ENCODE measurements around the gene ANKRD11. TPM values are rescaled to one million over a fixed set of nuclear protein-coding genes. Genes with fewer than 3 reads are reported as not detected.
"Not testable (repeated sequence)": the region's sequence is repeated elsewhere in the genome, so short reads cannot be mapped to it uniquely, and the experiment has no call there.

ANKRD11 gene
- total and polyA plus RNA-seq, 3 experiments from 2014 or later = 39.8 to 150 (median 130) TPM

DNA sequence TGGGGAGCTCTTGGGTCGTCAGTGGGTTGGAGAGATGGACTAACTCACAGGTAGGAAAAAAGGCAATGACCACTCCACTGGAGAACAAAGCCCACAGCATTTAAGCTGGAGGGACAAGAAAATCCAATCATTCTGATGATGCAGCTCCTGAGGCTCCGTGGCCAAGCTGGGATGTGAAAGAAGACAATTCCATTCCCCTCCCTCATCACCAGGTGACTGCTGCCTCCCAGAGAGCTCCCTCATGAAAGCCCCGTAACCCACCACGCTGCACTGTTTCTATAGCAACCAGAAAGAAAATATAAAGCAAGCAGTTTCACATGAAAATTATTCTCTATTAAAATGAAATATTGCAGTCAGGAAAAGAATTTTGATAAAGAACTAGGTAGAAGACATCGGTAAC is 15.2 kb downstream of the ANKRD11 start:
- Histone ChIP-seq H3K4me3 (ENCODE audit: low read length) (no peak overlapping the region), H3K27me3 (ENCODE audit: insufficient read depth, low read length, poor library complexity, severe bottlenecking) (no peaks in the 10 kb centered on the region), H3K27ac (ENCODE audit: low read depth, low read length) (no peak overlapping the region), H3K9me3 (ENCODE audit: low read length) (no peaks in the 10 kb centered on the region), H3K36me3 (ENCODE audit: insufficient read depth, low read length) (no peaks in the 10 kb centered on the region), H3K4me1 (ENCODE audit: insufficient read depth, low read length) (peaks cover 89% of the 10 kb centered on the region)
- Mint-ChIP-seq H3K4me3 (peak overlapping the region in 6 of 7 donors; percentile 19 to 74 (median 54)), H3K27me3 (peaks cover 0 to 2% of the 10 kb centered on the region in 2 donors), H3K9me3 (peaks cover 0 to 3% (median 0%) of the 10 kb centered on the region in 5 donors), H3K27ac (peak overlapping the region in 6 of 8 donors; percentile 9 to 52 (median 36)), H3K36me3 (peaks cover 4 to 12% (median 6%) of the 10 kb centered on the region in 3 donors), H3K4me1 (peaks cover 86 to 93% (median 91%) of the 10 kb centered on the region in 3 donors)
- POLR2A ChIA-PET = interaction anchor here (0.6 kb wide), 1 partner anchor 11 kb away, joined by 5 read pairs; no protein-coding TSS in a partner anchor
- CTCF ChIA-PET = interaction anchor here (0.8 to 1.2 kb wide), 3 partner anchors 18 to 118 kb away, joined by 3 to 5 read pairs (median 3); no protein-coding TSS in a partner anchor
- no peak for DNase-seq

DNA sequence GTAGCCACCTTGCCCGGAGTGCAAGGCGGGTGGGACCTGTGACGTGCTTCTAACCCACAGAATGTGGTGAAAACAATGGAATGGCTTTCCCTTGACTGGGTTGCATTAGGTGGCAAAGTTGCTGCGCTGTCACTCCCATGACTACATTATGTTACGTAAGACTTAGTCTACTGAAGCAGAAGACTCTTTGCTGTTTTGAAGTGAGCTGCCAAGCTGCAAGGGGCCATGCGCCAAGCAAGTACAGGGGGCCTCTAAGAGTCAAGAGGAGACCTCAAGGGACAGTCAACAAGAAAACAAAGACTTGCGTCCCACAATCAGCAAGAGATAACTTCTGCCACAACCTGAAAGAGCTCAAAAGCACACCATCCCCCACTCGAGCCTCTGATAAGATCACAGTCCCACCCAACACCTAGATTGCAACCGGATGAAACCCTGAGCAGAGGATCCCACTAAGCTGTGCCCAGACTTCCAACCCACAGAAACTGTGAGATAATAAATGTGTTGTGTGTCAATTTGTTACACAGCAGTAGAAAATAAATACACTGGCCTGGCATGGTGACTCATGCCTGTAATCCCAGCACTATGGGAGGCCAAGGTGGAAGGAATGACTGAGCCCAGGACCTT is 16.5 kb downstream of the ANKRD11 start:
- H3K4me3 ChIP-seq (ENCODE audit: low read length) = peak overlapping the region; percentile 3
- H3K4me1 Mint-ChIP-seq = peaks cover 87 to 94% (median 88%) of the 10 kb centered on the region in 3 donors
- H3K9me3 Mint-ChIP-seq = peaks cover 0 to 3% (median 0%) of the 10 kb centered on the region in 5 donors
- H3K4me1 ChIP-seq (ENCODE audit: insufficient read depth, low read length) = peaks cover 92% of the 10 kb centered on the region
- no peaks in the 10 kb centered on the region for H3K9me3 ChIP-seq (ENCODE audit: low read length)
- POLR2A ChIA-PET = interaction anchor here (0.6 to 0.9 kb wide), 2 partner anchors 9 to 28 kb away, joined by 3 to 8 read pairs; no protein-coding TSS in a partner anchor
- H3K27me3 ChIP-seq (ENCODE audit: insufficient read depth, low read length, poor library complexity, severe bottlenecking) = no peaks in the 10 kb centered on the region
- CTCF ChIA-PET = interaction anchor here (1.1 to 1.2 kb wide), 2 partner anchors 35 to 84 kb away, joined by 3 to 4 read pairs; no protein-coding TSS in a partner anchor
- no peak overlapping the region for H3K27ac ChIP-seq (ENCODE audit: low read depth, low read length)
- H3K27me3 Mint-ChIP-seq = peaks cover 0 to 2% of the 10 kb centered on the region in 2 donors
- H3K36me3 ChIP-seq (ENCODE audit: insufficient read depth, low read length) = no peaks in the 10 kb centered on the region
- peak overlapping the region; percentile 29 to 86 (median 74) for H3K4me3 Mint-ChIP-seq
- no peak for DNase-seq
- H3K27ac Mint-ChIP-seq = peak overlapping the region; percentile 29 to 87 (median 79)
- H3K36me3 Mint-ChIP-seq = peaks cover 4 to 18% (median 5%) of the 10 kb centered on the region in 3 donors

DNA sequence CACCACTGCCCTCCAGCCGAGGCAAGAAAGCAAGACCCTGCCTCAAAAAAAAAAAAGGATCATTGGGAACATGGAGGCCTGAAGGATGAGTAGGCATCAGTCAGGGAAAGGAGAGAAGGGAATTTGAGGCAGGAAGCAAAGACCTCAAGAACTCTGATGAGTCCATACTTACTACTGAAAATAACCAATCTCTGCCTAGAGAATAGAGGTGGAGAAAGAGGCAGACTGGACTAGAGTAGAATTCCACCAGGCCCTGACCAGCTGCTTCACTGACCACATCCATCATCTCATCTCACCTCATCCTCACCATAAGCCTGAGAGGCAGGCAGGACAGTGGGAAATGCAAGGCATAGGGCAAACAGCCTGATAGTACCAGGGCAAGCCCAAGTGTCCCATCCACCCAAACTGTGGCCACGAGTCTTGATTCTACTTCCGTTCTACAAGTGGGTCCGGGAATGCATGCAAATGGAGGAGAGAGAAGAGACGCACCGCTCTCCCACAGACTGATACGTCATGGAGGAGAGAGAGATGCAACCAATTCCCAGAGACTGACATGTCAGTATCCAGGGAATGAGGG is 17.1 kb downstream of the ANKRD11 start:
- POLR2A ChIA-PET = interaction anchor here (1.8 kb wide), 1 partner anchor 12 kb away, joined by 4 read pairs; no protein-coding TSS in a partner anchor
- CTCF ChIA-PET = interaction anchor here (1.1 to 1.4 kb wide), 3 partner anchors 12 to 36 kb away, joined by 3 to 5 read pairs (median 3); no protein-coding TSS in a partner anchor
- H3K9me3 Mint-ChIP-seq = peaks cover 0 to 3% (median 0%) of the 10 kb centered on the region in 5 donors
- Histone ChIP-seq H3K27me3 (ENCODE audit: insufficient read depth, low read length, poor library complexity, severe bottlenecking) (no peaks in the 10 kb centered on the region), H3K9me3 (ENCODE audit: low read length) (no peaks in the 10 kb centered on the region), H3K36me3 (ENCODE audit: insufficient read depth, low read length) (no peaks in the 10 kb centered on the region), H3K4me3 (ENCODE audit: low read length) (no peak overlapping the region), H3K4me1 (ENCODE audit: insufficient read depth, low read length) (peaks cover 92% of the 10 kb centered on the region), H3K27ac (ENCODE audit: low read depth, low read length) (no peak overlapping the region)
- no peaks in the 10 kb centered on the region for H3K27me3 Mint-ChIP-seq
- peaks cover 4 to 21% (median 5%) of the 10 kb centered on the region in 3 donors for H3K36me3 Mint-ChIP-seq
- H3K4me1 Mint-ChIP-seq = peaks cover 81 to 94% (median 85%) of the 10 kb centered on the region in 3 donors
- DNase-seq = no peak
- H3K27ac Mint-ChIP-seq = peak overlapping the region; percentile 29 to 87 (median 60)
- peak overlapping the region; percentile 12 to 86 (median 74) for H3K4me3 Mint-ChIP-seq

DNA sequence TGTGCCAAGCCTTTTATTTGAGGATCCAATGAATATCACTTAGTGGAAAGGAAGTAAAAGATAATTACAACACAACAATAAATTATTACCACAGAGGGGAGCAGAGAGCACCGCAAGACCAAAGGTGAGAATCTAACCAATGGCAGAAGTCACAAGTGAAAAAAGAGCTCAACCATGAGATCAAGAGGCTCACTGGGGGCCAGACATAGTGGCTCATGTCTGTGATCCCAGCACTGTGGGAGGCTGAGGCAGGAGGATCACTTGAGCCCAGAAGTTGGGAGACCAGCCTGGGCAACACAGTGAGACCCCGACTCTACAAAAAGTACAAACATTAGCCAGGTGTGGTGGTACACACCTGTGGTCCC is 17.7 kb downstream of the ANKRD11 start:
- Histone ChIP-seq H3K27ac (ENCODE audit: low read depth, low read length) (no peak overlapping the region), H3K4me3 (ENCODE audit: low read length) (no peak overlapping the region), H3K9me3 (ENCODE audit: low read length) (no peaks in the 10 kb centered on the region), H3K36me3 (ENCODE audit: insufficient read depth, low read length) (no peaks in the 10 kb centered on the region), H3K27me3 (ENCODE audit: insufficient read depth, low read length, poor library complexity, severe bottlenecking) (no peaks in the 10 kb centered on the region), H3K4me1 (ENCODE audit: insufficient read depth, low read length) (peaks cover 92% of the 10 kb centered on the region)
- Mint-ChIP-seq H3K36me3 (peaks cover 4 to 24% (median 5%) of the 10 kb centered on the region in 3 donors), H3K27ac (peak overlapping the region in 7 of 8 donors; percentile 15 to 87 (median 60)), H3K9me3 (peaks cover 0 to 3% (median 0%) of the 10 kb centered on the region in 5 donors), H3K27me3 (no peaks in the 10 kb centered on the region), H3K4me3 (peak overlapping the region; percentile 12 to 86 (median 74)), H3K4me1 (peaks cover 81 to 94% (median 85%) of the 10 kb centered on the region in 3 donors)
- CTCF ChIA-PET = interaction anchor here (1.1 to 1.7 kb wide), 5 partner anchors 8 to 158 kb away, joined by 3 to 5 read pairs (median 4); partner anchors contain the start of gene SPG7
- DNase-seq = no peak
- POLR2A ChIA-PET = interaction anchor here (1.4 to 1.8 kb wide), 2 partner anchors 9 to 12 kb away, joined by 3 to 4 read pairs; no protein-coding TSS in a partner anchor

DNA sequence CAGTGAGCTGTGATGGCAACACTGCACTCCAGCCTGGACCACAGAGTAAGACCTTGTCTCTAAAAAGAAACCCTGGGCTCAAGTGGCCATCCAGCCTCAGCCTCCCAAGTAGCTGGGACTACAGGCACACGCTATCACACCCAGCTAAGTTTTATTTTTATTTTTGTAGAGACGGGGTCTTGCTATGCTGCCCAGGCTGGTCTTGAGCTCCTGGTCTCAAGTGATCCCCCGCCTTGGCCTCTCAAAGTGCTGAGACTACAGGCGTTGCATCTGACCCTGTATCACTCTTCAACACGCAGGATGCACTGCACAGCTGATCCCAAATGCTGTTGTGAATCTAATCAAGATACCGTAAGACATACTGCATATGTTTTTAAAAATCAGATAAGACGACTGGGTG is 23.0 kb downstream of the ANKRD11 start:
- H3K27me3 Mint-ChIP-seq = no peaks in the 10 kb centered on the region
- DNase-seq = no peak
- CTCF ChIA-PET = interaction anchor here (1.1 to 1.3 kb wide), 2 partner anchors 16 to 28 kb away, joined by 3 to 6 read pairs; no protein-coding TSS in a partner anchor
- peaks cover 71 to 87% (median 77%) of the 10 kb centered on the region in 3 donors for H3K4me1 Mint-ChIP-seq
- Histone ChIP-seq H3K4me3 (ENCODE audit: low read length) (no peak overlapping the region), H3K4me1 (ENCODE audit: insufficient read depth, low read length) (peaks cover 74% of the 10 kb centered on the region), H3K27ac (ENCODE audit: low read depth, low read length) (no peak overlapping the region), H3K36me3 (ENCODE audit: insufficient read depth, low read length) (no peaks in the 10 kb centered on the region), H3K9me3 (ENCODE audit: low read length) (no peaks in the 10 kb centered on the region), H3K27me3 (ENCODE audit: insufficient read depth, low read length, poor library complexity, severe bottlenecking) (no peaks in the 10 kb centered on the region)
- peak overlapping the region in 4 of 7 donors; percentile 11 to 54 (median 32) for H3K4me3 Mint-ChIP-seq
- peak overlapping the region in 6 of 8 donors; percentile 50 to 96 (median 67) for H3K27ac Mint-ChIP-seq
- POLR2A ChIA-PET = no interaction called here
- peaks cover 0 to 34% (median 10%) of the 10 kb centered on the region in 3 donors for H3K36me3 Mint-ChIP-seq
- H3K9me3 Mint-ChIP-seq = no peaks in the 10 kb centered on the region

DNA sequence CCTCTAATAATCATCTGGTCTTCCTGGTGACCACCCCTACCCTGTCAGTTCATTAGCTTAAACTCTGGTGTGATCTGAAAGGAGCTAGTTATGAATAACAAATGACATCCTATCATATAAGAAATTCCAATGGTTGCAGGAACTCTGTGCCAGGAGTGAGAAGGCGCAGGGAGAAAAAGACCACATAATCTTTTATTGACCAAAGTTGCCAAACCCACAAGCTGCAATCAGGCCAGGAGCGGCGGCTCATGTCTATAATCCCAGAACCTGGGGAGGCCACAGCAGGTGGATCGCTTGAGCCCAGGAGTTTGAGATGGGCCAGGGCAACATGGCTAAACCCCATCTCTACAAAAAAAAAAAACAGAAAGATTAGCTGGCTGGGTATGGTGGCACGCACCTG is 23.4 kb downstream of the ANKRD11 start:
- DNase-seq = no peak
- Histone ChIP-seq H3K4me3 (ENCODE audit: low read length) (no peak overlapping the region), H3K27ac (ENCODE audit: low read depth, low read length) (no peak overlapping the region), H3K27me3 (ENCODE audit: insufficient read depth, low read length, poor library complexity, severe bottlenecking) (no peaks in the 10 kb centered on the region), H3K4me1 (ENCODE audit: insufficient read depth, low read length) (peaks cover 69% of the 10 kb centered on the region), H3K36me3 (ENCODE audit: insufficient read depth, low read length) (no peaks in the 10 kb centered on the region), H3K9me3 (ENCODE audit: low read length) (no peaks in the 10 kb centered on the region)
- H3K27me3 Mint-ChIP-seq = no peaks in the 10 kb centered on the region
- H3K9me3 Mint-ChIP-seq = no peaks in the 10 kb centered on the region
- H3K4me1 Mint-ChIP-seq = peaks cover 67 to 83% (median 73%) of the 10 kb centered on the region in 3 donors
- ChIA-PET CTCF (interaction anchor here (1.1 to 1.3 kb wide), 2 partner anchors 17 to 29 kb away, joined by 3 to 6 read pairs; no protein-coding TSS in a partner anchor), POLR2A (no interaction called here)
- peak overlapping the region in 3 of 7 donors; percentile 15 to 27 (median 19) for H3K4me3 Mint-ChIP-seq
- peaks cover 0 to 34% (median 10%) of the 10 kb centered on the region in 3 donors for H3K36me3 Mint-ChIP-seq
- peak overlapping the region in 4 of 8 donors; percentile 7 to 62 (median 39) for H3K27ac Mint-ChIP-seq

DNA sequence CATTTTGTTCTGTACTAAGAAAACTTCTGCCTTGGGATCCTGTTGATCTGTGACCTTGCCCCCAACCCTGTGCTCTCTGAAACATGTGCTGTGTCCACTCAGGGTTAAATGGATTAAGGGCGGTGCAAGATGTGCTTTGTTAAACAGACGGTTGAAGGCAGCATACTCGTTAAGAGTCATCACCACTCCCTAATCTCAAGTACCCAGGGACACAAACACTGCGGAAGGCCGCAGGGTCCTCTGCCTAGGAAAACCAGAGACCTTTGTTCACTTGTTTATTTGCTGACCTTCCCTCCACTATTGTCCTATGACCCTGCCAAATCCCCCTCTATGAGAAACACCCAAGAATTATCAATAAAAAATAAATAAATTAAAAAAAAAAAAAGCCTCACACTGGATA is 27.0 kb downstream of the ANKRD11 start:
- H3K27me3 Mint-ChIP-seq; H3K36me3 ChIP-seq (ENCODE audit: insufficient read depth, low read length); H3K27ac Mint-ChIP-seq; POLR2A ChIA-PET; H3K9me3 Mint-ChIP-seq; H3K27ac ChIP-seq (ENCODE audit: low read depth, low read length); H3K4me3 ChIP-seq (ENCODE audit: low read length); DNase-seq; H3K4me3 Mint-ChIP-seq; H3K9me3 ChIP-seq (ENCODE audit: low read length); H3K27me3 ChIP-seq (ENCODE audit: insufficient read depth, low read length, poor library complexity, severe bottlenecking); CTCF ChIA-PET: not testable (repeated sequence)
- Mint-ChIP-seq H3K36me3 (peaks cover 0 to 34% (median 11%) of the 10 kb centered on the region in 3 donors), H3K4me1 (peaks cover 67 to 80% (median 79%) of the 10 kb centered on the region in 3 donors)
- peaks cover 46% of the 10 kb centered on the region for H3K4me1 ChIP-seq (ENCODE audit: insufficient read depth, low read length)
